Keratinocyte (primary cell): ENCODE measurements around the gene NR2C1. TPM values are rescaled to one million over a fixed set of nuclear protein-coding genes. Genes with fewer than 3 reads are reported as not detected.

Experiments
- DNase-seq: peaks from one replicate; pipeline ENCODE4 v3.0.0-alpha.2; 2011; ENCODE audit warnings: low read depth, missing footprints, low spot score
- FAIRE-seq: peaks from 2 replicates; lab custom pipeline; 2011; peaks lifted over from hg19 to GRCh38; lab: Jason Lieb, UNC
- H2AFZ ChIP-seq: 2 replicates; pipeline ENCODE4 v1.6.0; 2012; ENCODE audit warnings: low read length, control low read depth, inconsistent platforms; ENCODE audit not compliant: control insufficient read depth
- H3K27ac ChIP-seq: 2 replicates; pipeline ENCODE4 v1.5.1; 2011; ENCODE audit warnings: low read length; ENCODE audit not compliant: control insufficient read depth, insufficient read depth
- H3K27me3 ChIP-seq: 3 replicates; pipeline ENCODE4 v1.6.0; 2011; ENCODE audit warnings: low read length; ENCODE audit not compliant: control insufficient read depth, insufficient read depth; ENCODE audit errors: extremely low read depth
- H3K36me3 ChIP-seq, 2 experiments: 2 replicates in 1 of 2; 3 replicates in 1 of 2; pipeline ENCODE4 v1.5.1; 2011; ENCODE audit warnings: low read length in 2 of 2, mild to moderate bottlenecking in 1 of 2; ENCODE audit not compliant: control insufficient read depth in 2 of 2, insufficient read depth in 2 of 2; ENCODE audit errors: extremely low read depth in 1 of 2
- H3K4me1 ChIP-seq: 3 replicates; pipeline ENCODE4 v1.5.1; 2011; ENCODE audit warnings: low read length; ENCODE audit not compliant: control insufficient read depth, insufficient read depth; ENCODE audit errors: extremely low read depth
- H3K4me2 ChIP-seq: 3 replicates; pipeline ENCODE4 v1.6.0; 2011; ENCODE audit warnings: low read depth, low read length; ENCODE audit not compliant: control insufficient read depth, insufficient read depth; ENCODE audit errors: extremely low read depth
- H3K4me3 ChIP-seq, 3 experiments: fragments of 200-600 bp in 1 of 3; sonication (generic) in 1 of 3; 2 replicates in 2 of 3; 3 replicates in 1 of 3; pipeline ENCODE4 v1.5.1; 2011 to 2016; ENCODE audit warnings: low read length in 3 of 3, mild to moderate bottlenecking in 3 of 3, control low read depth in 2 of 3, inconsistent platforms in 1 of 3, low read depth in 1 of 3, mixed read lengths in 1 of 3, mixed run types in 1 of 3, moderate library complexity in 1 of 3; ENCODE audit not compliant: control insufficient read depth in 2 of 3, insufficient read depth in 2 of 3; ENCODE audit errors: extremely low read depth in 1 of 3
- H3K79me2 ChIP-seq: 2 replicates; pipeline ENCODE4 v1.6.0; 2012; ENCODE audit warnings: low read length; ENCODE audit not compliant: control insufficient read depth, insufficient read depth
- H3K9ac ChIP-seq: 3 replicates; pipeline ENCODE4 v1.6.0; 2011; ENCODE audit warnings: low read length; ENCODE audit not compliant: control insufficient read depth, insufficient read depth; ENCODE audit errors: extremely low read depth
- H3K9me1 ChIP-seq: 3 replicates; pipeline ENCODE4 v1.6.0; 2011; ENCODE audit warnings: low read length; ENCODE audit not compliant: control insufficient read depth, insufficient read depth; ENCODE audit errors: extremely low read depth
- H3K9me3 ChIP-seq: 2 replicates; pipeline ENCODE4 v1.5.1; 2012; ENCODE audit warnings: low read depth, low read length; ENCODE audit not compliant: control insufficient read depth
- H4K20me1 ChIP-seq: 3 replicates; pipeline ENCODE4 v1.6.0; 2011; ENCODE audit warnings: low read length; ENCODE audit not compliant: control insufficient read depth, insufficient read depth; ENCODE audit errors: extremely low read depth
- EZH2 ChIP-seq: IDR thresholded peaks from one replicate; pipeline ENCODE4 v1.6.1; 2012; ENCODE audit warnings: inconsistent platforms, mild to moderate bottlenecking, low read length, moderate library complexity
- dilution Hi-C: fragments of 300-500 bp; cut with MboI; formaldehyde crosslinking; loops from one replicate; pipeline ENCODE4 v1.7.0; 2020; ENCODE audit warnings: low sequenced_read_pairs; ENCODE audit not compliant: extremely low pct_ligation_motif_present
- polyA plus RNA-seq, 5 experiments: library from polyadenylated mRNA; depleted of rRNA in 3 of 5; stranded (reverse) in 3 of 5; stranded (forward) in 1 of 5; unstranded in 1 of 5; fragments of >200 nt; gene quantifications; 1 replicate in 1 of 5; 2 replicates in 3 of 5; 3 replicates in 1 of 5; pipeline versions ENCODE4 v1.2.1 to v1.2.3, GENCODE V29; 2011 to 2012; ENCODE audit warnings: missing spikeins in 2 of 5, low read depth in 1 of 5, low replicate concordance in 1 of 5
- TF ChIP-seq, protein P1 (sequence below), 3 experiments: IDR thresholded peaks in 1 of 3; conservative IDR thresholded peaks in 1 of 3; optimal IDR thresholded peaks in 1 of 3; 2 replicates in 2 of 3; 3 replicates in 1 of 3; pipeline versions ENCODE3 to v1.5.1; 2011; ENCODE audit warnings: low read length in 3 of 3, mild to moderate bottlenecking in 3 of 3, moderate library complexity in 2 of 3, control low read depth in 1 of 3, inconsistent platforms in 1 of 3; ENCODE audit not compliant: insufficient read depth in 2 of 3; ENCODE audit errors: extremely low read depth in 1 of 3

Gene NR2C1
- polyA plus RNA-seq, 1 donor (not counting 4 experiments of a cell fraction or from before 2014, with no cell fraction given) = 32.0 TPM

DNA sequence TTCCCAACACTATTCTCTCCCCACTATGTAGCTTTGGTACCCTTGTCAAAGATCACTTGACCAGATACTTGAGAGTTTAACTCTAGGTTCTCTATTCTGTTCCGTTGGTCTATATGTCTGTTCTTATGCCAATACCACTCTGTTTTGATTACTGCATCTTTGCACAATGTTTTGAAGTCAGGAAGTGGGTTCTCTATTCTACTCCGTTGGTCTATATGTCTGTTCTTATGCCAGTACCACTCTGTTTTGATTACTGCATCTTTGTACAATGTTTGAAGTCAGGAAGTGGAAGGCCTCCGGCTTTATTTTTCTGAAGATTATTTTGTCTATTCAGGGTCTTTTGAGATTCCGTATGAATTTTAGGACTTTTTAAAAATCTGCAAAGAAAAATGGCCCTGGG, 67.2 kb downstream of the NR2C1 start:
- H3K9me3 ChIP-seq = no peaks in the 10 kb centered on the region
- no peaks in the 10 kb centered on the region for H3K9me1 ChIP-seq
- H3K4me2 ChIP-seq = no peak overlapping the region
- H3K79me2 ChIP-seq = peaks cover 14% of the 10 kb centered on the region
- no peak overlapping the region for H3K27ac ChIP-seq
- no peaks in the 10 kb centered on the region for H3K27me3 ChIP-seq
- no peak overlapping the region for H3K4me3 ChIP-seq
- peaks cover 0 to under 1% of the 10 kb centered on the region in 2 experiments for H3K36me3 ChIP-seq
- dilution Hi-C loops = no loop called here
- H2AFZ ChIP-seq = no peak overlapping the region
- DNase-seq (no peak), FAIRE-seq (no peak)
- H4K20me1 ChIP-seq = no peaks in the 10 kb centered on the region
- no peak for TF ChIP-seq EZH2
- TF ChIP-seq, protein P1, sequence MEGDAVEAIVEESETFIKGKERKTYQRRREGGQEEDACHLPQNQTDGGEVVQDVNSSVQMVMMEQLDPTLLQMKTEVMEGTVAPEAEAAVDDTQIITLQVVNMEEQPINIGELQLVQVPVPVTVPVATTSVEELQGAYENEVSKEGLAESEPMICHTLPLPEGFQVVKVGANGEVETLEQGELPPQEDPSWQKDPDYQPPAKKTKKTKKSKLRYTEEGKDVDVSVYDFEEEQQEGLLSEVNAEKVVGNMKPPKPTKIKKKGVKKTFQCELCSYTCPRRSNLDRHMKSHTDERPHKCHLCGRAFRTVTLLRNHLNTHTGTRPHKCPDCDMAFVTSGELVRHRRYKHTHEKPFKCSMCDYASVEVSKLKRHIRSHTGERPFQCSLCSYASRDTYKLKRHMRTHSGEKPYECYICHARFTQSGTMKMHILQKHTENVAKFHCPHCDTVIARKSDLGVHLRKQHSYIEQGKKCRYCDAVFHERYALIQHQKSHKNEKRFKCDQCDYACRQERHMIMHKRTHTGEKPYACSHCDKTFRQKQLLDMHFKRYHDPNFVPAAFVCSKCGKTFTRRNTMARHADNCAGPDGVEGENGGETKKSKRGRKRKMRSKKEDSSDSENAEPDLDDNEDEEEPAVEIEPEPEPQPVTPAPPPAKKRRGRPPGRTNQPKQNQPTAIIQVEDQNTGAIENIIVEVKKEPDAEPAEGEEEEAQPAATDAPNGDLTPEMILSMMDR (optimal IDR thresholded peaks at IDR 0.05 in 1 of 3, IDR thresholded peaks at IDR 0.05 in 1 of 3, conservative IDR thresholded peaks at IDR 0.05 in 1 of 3; ENCODE audit: extremely low read depth in 1 of 3, insufficient read depth in 2 of 3, low read length in 3 of 3) = no peak
- H3K9ac ChIP-seq = no peak overlapping the region
- no peaks in the 10 kb centered on the region for H3K4me1 ChIP-seq

DNA sequence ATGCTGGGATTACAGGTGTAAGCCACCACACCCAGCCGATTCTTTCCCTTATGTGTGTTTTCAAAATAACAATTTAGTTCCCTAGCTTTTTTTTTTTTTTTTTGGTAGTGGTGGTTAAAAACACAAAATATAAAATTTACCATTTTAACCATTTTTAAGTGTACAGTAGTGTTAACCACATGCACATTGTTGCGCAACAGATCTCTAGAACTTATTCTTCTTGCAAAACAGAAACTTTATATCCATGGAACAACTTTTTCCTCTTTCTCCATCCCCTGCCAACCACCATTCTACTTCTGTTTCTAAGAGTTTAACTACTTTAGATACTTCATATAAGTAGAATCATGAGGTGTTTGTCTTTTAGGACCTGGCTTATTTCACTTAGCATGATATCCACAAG, 68.8 kb downstream of the NR2C1 start:
- Histone ChIP-seq H2AFZ (no peak overlapping the region), H3K4me2 (no peak overlapping the region), H3K9me1 (no peaks in the 10 kb centered on the region), H3K27me3 (no peaks in the 10 kb centered on the region), H3K9ac (no peak overlapping the region), H4K20me1 (no peaks in the 10 kb centered on the region), H3K9me3 (no peaks in the 10 kb centered on the region), H3K4me1 (no peaks in the 10 kb centered on the region), H3K4me3 (no peak overlapping the region), H3K79me2 (peaks cover 24% of the 10 kb centered on the region), H3K27ac (no peak overlapping the region), H3K36me3 (peaks cover 0 to 2% of the 10 kb centered on the region in 2 experiments)
- DNase-seq (no peak), FAIRE-seq (no peak)
- TF ChIP-seq, protein P1 (optimal IDR thresholded peaks at IDR 0.05 in 1 of 3, IDR thresholded peaks at IDR 0.05 in 1 of 3, conservative IDR thresholded peaks at IDR 0.05 in 1 of 3; ENCODE audit: extremely low read depth in 1 of 3, insufficient read depth in 2 of 3, low read length in 3 of 3) = no peak
- no peak for TF ChIP-seq EZH2
- dilution Hi-C loops = no loop called here
